HepG2 (cell line): Measurements from ENCODE around the gene KLC4. TPM values are rescaled to one million over a fixed set of nuclear protein-coding genes. Genes with fewer than 3 reads are reported as not detected.

Source experiments
- HMGXB4 ChIP-seq, 2 experiments: sonication (generic) in 1 of 2; formaldehyde crosslinking in 1 of 2; IDR thresholded peaks; 2 replicates each; pipeline versions ENCODE4 v1.4.0 to v1.6.1; 2018 to 2020; ENCODE audit warnings: missing genetic modification reagents in 2 of 2, borderline replicate concordance in 1 of 2, low read depth in 1 of 2, mild to moderate bottlenecking in 1 of 2, missing biosample characterization in 1 of 2
- HNRNPUL1 ChIP-seq: fragments of 200-400 bp; formaldehyde crosslinking; IDR thresholded peaks from 2 replicates; pipeline ENCODE4 v1.6.1; 2017; ENCODE audit warnings: low read depth, mild to moderate bottlenecking, low read length, moderate library complexity
- HOXD1 ChIP-seq: sonication (generic); formaldehyde crosslinking; IDR thresholded peaks from 2 replicates; pipeline ENCODE4 v1.5.0; 2020; ENCODE audit warnings: missing genetic modification reagents
- JUND ChIP-seq: sonication (generic); formaldehyde crosslinking; IDR thresholded peaks from 2 replicates; pipeline ENCODE4 v1.8.0; 2022; ENCODE audit warnings: mild to moderate bottlenecking, missing genetic modification reagents
- KLF16 ChIP-seq, 2 experiments: sonication (generic) in 1 of 2; formaldehyde crosslinking in 1 of 2; IDR thresholded peaks; 2 replicates each; pipeline versions ENCODE4 v1.6.1 to v1.8.0; 2016 to 2023; ENCODE audit warnings: missing genetic modification reagents in 2 of 2, missing compliant biosample characterization in 1 of 2
- REST ChIP-seq, 2 experiments: IDR thresholded peaks; 2 replicates each; pipeline ENCODE4 v1.6.1; 2011 to 2012; ENCODE audit warnings: low read length in 2 of 2, borderline replicate concordance in 1 of 2, low read depth in 1 of 2, mild to moderate bottlenecking in 1 of 2, moderate library complexity in 1 of 2
- REXO4 ChIP-seq: sonication (generic); formaldehyde crosslinking; IDR thresholded peaks from 2 replicates; pipeline ENCODE4 v1.8.0; 2022; ENCODE audit warnings: missing genetic modification reagents, mild to moderate bottlenecking, borderline replicate concordance
- SMYD3 ChIP-seq: sonication (generic); formaldehyde crosslinking; IDR thresholded peaks from 2 replicates; pipeline ENCODE4 v1.8.1; 2023; ENCODE audit warnings: mild to moderate bottlenecking, missing genetic modification reagents
- TAF15 ChIP-seq: fragments of 200-400 bp; formaldehyde crosslinking; IDR thresholded peaks from one replicate; pipeline ENCODE4 v1.6.1; 2018; ENCODE audit warnings: mild to moderate bottlenecking, low read depth, low read length; ENCODE audit not compliant: poor library complexity, severe bottlenecking
- TBL1XR1 ChIP-seq: fragments of 150-350 bp; IDR thresholded peaks from 2 replicates; pipeline ENCODE4 v1.6.1; 2014; ENCODE audit warnings: borderline replicate concordance, low read length; ENCODE audit not compliant: partially characterized antibody
- TBX3 ChIP-seq: fragments of 450-650 bp; IDR thresholded peaks from 2 replicates; pipeline ENCODE4 v1.6.1; 2017; ENCODE audit warnings: antibody characterized with exemption, mild to moderate bottlenecking, inconsistent platforms, borderline replicate concordance
- ZBTB44 ChIP-seq: sonication (generic); formaldehyde crosslinking; IDR thresholded peaks from 2 replicates; pipeline ENCODE4 v1.4.0; 2020; ENCODE audit warnings: missing genetic modification reagents
- ZIK1 ChIP-seq: sonication (generic); formaldehyde crosslinking; IDR thresholded peaks from 2 replicates; pipeline ENCODE4 v1.5.0; 2020; ENCODE audit warnings: mild to moderate bottlenecking, low read depth, missing genetic modification reagents, borderline replicate concordance
- ZNF205 ChIP-seq: IDR thresholded peaks from 2 replicates; pipeline ENCODE4 v1.6.1; 2018; ENCODE audit warnings: missing biosample characterization, missing genetic modification reagents
- ZNF530 ChIP-seq: sonication (generic); formaldehyde crosslinking; IDR thresholded peaks from 2 replicates; pipeline ENCODE4 v1.5.0; 2020; ENCODE audit warnings: low read depth, mild to moderate bottlenecking, missing genetic modification reagents
- ZNF570 ChIP-seq: sonication (generic); formaldehyde crosslinking; IDR thresholded peaks from 2 replicates; pipeline ENCODE4 v1.4.0; 2020; ENCODE audit warnings: mild to moderate bottlenecking, missing genetic modification reagents, borderline replicate concordance
- ZNF597 ChIP-seq: sonication (generic); formaldehyde crosslinking; IDR thresholded peaks from 2 replicates; pipeline ENCODE4 v1.5.0; 2020; ENCODE audit warnings: missing genetic modification reagents
- ZNF776 ChIP-seq: sonication (generic); formaldehyde crosslinking; IDR thresholded peaks from 2 replicates; pipeline ENCODE4 v1.4.0; 2020; ENCODE audit warnings: mild to moderate bottlenecking, missing genetic modification reagents
- polyA plus RNA-seq, 8 experiments: library from polyadenylated mRNA; depleted of rRNA in 3 of 8; stranded (reverse) in 7 of 8; unstranded in 1 of 8; fragments of >200 nt; fragmentation: Illumina TruSeq in 4 of 8; extraction: Trizol in 4 of 8; gene quantifications; 2 replicates each; pipeline versions ENCODE4 v1.2.1 to v1.2.3, GENCODE V29; 2011 to 2016; ENCODE audit warnings: low read depth in 4 of 8, missing spikeins in 1 of 8, mixed read lengths in 1 of 8; ENCODE audit not compliant: insufficient read depth in 1 of 8
- total RNA-seq, 5 experiments: library from RNA; depleted of rRNA; stranded (reverse); fragments of >200 nt; fragmentation: Illumina TruSeq; extraction: Trizol; gene quantifications; 2 replicates each; pipeline ENCODE4 v1.2.3, GENCODE V29; 2016; ENCODE audit warnings: low read depth in 1 of 5

Gene KLC4
- total and polyA plus RNA-seq, 2 of the 13 experiments (the other 11 are each of a cell fraction or from before 2014, with no cell fraction given): 45.4 to 70.4 TPM

GRCh38 chr6:43076464-43077332 is 17.3 kb downstream of the KLC4 start (continued):
- peak; percentile 61 to 86; a peak in 3 of 4 replicates for TF ChIP-seq HMGXB4 (CRISPR knock-in tag; IDR thresholded peaks at IDR 0.05; ENCODE audit: borderline replicate concordance in 1 of 2, low read depth in 1 of 2)
- peak; percentile 33; the same call in 1 of the 2 replicates for TF ChIP-seq ZNF530
- TF ChIP-seq TBX3: no peak
- TF ChIP-seq ZNF205 (CRISPR knock-in tag): peak; percentile 16; the same call in 1 of the 2 replicates
- TF ChIP-seq SMYD3: no peak
- no peak for TF ChIP-seq TBL1XR1
- no peak for TF ChIP-seq ZBTB44 (CRISPR knock-in tag)
- TF ChIP-seq TAF15: peak; percentile 88
- no peak for TF ChIP-seq ZNF597 (CRISPR knock-in tag)
- no peak for TF ChIP-seq REXO4
- no peak for TF ChIP-seq HNRNPUL1
- TF ChIP-seq KLF16 (CRISPR knock-in tag; IDR thresholded peaks at IDR 0.05): 0 out of 4 replicates have a peak, but pooled peaks of 1 of the 2 experiments have one; percentile 59
- TF ChIP-seq JUND (CRISPR knock-in tag): peak; percentile 44; the same call in 1 of the 2 replicates
- 0 out of 4 replicates have a peak, but pooled peaks of 1 of the 2 experiments have one; percentile 19 for TF ChIP-seq REST (IDR thresholded peaks at IDR 0.05; ENCODE audit: borderline replicate concordance in 1 of 2, low read depth in 1 of 2, low read length in 2 of 2)
- 0 out of 2 replicates have a peak, but pooled peaks have one; percentile 20 for TF ChIP-seq ZNF776 (CRISPR knock-in tag)
- no peak for TF ChIP-seq ZIK1
- TF ChIP-seq ZNF570 (CRISPR knock-in tag): peak; percentile 28; the same call in 1 of the 2 replicates
- no peak for TF ChIP-seq HOXD1 (CRISPR knock-in tag)
